SU-DHL-6 (cell line): ENCODE results near the gene DAND5.

ENCODE experiments used
- H2AFZ ChIP-seq: fragments of 200-600 bp; sonication (generic); 2 replicates; pipeline ENCODE4 v1.6.1; 2014; ENCODE audit warnings: low read depth, mild to moderate bottlenecking, moderate library complexity, mixed read lengths, antibody characterized with exemption, low read length; ENCODE audit not compliant: severe bottlenecking
- H3F3A ChIP-seq: fragments of 200-600 bp; shearing (Covaris generic); 2 replicates; pipeline ENCODE4 v1.6.0; 2016; ENCODE audit warnings: antibody characterized with exemption, mild to moderate bottlenecking; ENCODE audit not compliant: insufficient read depth
- H3K27ac ChIP-seq: fragments of 200-600 bp; sonication (generic); 2 replicates; pipeline ENCODE4 v1.5.1; 2016; ENCODE audit warnings: low read depth, mild to moderate bottlenecking, low read length, moderate library complexity, mixed read lengths
- H3K27me3 ChIP-seq: fragments of 200-600 bp; sonication (generic), shearing (Covaris generic); 2 replicates; pipeline ENCODE4 v1.6.0; 2014; ENCODE audit warnings: mild to moderate bottlenecking, low read length
- H3K36me3 ChIP-seq: fragments of 200-600 bp; sonication (generic); 2 replicates; pipeline ENCODE4 v1.6.1; 2014; ENCODE audit warnings: mild to moderate bottlenecking, low read length, mixed read lengths
- H3K4me2 ChIP-seq: fragments of 300-600, 200-600 bp; shearing (Covaris generic), sonication (generic); 2 replicates; pipeline ENCODE4 v1.6.0; 2014; ENCODE audit warnings: low read length, low read depth, mild to moderate bottlenecking; ENCODE audit not compliant: poor library complexity, severe bottlenecking
- H3K4me3 ChIP-seq: fragments of 200-600 bp; sonication (generic); 2 replicates; pipeline ENCODE4 v1.5.1; 2014; ENCODE audit warnings: antibody characterized with exemption, low read length, mild to moderate bottlenecking, mixed read lengths; ENCODE audit not compliant: insufficient read depth, poor library complexity, severe bottlenecking
- H3K79me2 ChIP-seq: fragments of 200-600 bp; sonication (generic); 2 replicates; pipeline ENCODE4 v1.6.1; 2014; ENCODE audit warnings: mild to moderate bottlenecking, low read length, moderate library complexity; ENCODE audit not compliant: insufficient read depth
- H3K9ac ChIP-seq: fragments of 200-600 bp; sonication (generic); 2 replicates; pipeline ENCODE4 v1.7.0; 2014; ENCODE audit warnings: mild to moderate bottlenecking, low read length
- H3K9me2 ChIP-seq: fragments of 200-600 bp; sonication (generic); replicated peaks from 2 replicates; pipeline ENCODE4 v1.6.1; 2014; ENCODE audit warnings: low read length; ENCODE audit not compliant: insufficient read depth
- H3K9me3 ChIP-seq: fragments of 200-600 bp; sonication (generic); 2 replicates; pipeline ENCODE4 v1.6.1; 2014; ENCODE audit warnings: low read length, mixed read lengths; ENCODE audit not compliant: insufficient read depth
- H4K20me1 ChIP-seq: fragments of 200-600 bp; sonication (generic); 2 replicates; pipeline ENCODE4 v1.6.1; 2014; ENCODE audit warnings: low read depth, mild to moderate bottlenecking, antibody characterized with exemption, low read length, moderate library complexity, mixed read lengths
- EZH2phosphoT487 ChIP-seq: fragments of 200-600 bp; sonication (generic), shearing (Covaris generic); conservative IDR thresholded peaks from 2 replicates; pipeline ENCODE4 v1.6.1; 2018; ENCODE audit warnings: mild to moderate bottlenecking, antibody characterized with exemption, low read length, moderate library complexity, mixed read lengths
- TF ChIP-seq, protein P1 (sequence below): fragments of 200-600 bp; sonication (generic); IDR thresholded peaks from one replicate; pipeline ENCODE4 v1.5.1; 2017; ENCODE audit warnings: antibody characterized with exemption, mild to moderate bottlenecking, low read length, moderate library complexity; ENCODE audit not compliant: insufficient read depth, poor library complexity, severe bottlenecking

DAND5 gene

DNA sequence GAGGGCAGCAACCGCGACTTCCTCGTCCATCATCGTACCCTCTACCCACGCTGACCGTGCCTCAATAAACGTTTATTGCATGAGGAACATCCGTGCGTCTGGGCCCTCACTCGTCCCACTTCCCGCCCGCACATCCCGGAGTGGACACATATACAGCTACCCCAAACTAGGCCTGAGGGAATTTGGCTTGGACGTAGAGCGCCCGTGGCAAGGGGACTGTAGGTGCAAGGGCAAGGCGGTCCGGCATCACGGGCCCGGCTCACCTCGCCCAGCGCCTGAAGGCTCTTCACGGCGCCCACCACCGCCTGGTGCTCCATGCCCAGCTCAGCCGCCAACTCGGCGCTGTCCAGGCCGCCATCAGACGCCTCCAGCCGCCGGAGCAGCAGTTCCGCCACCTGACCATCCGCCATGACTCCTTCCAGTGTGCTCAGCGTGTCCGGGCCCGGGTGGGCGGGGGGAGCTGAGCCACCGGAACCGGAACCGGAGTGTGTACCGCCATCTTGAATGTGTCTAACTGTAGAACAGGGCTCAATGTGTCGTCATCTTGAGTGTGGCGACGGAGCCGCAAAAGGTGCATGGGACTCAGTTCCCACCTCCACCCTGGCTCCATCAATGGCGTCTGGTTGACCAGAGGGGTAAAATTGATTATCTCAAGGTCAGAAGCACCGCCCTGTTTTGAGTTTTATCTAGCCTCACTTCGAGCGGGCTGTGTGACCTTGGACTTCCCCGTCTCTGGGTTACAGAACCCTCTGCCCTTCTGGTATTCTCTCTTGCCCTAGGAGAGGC, 35.9 kb upstream of the DAND5 start, which contains the start of gene FARSA:
TSS of gene FARSA (minus strand) at position 425 of the 786 bp plus-strand sequence. CDS start at position 410, 15 bp downstream.
- peak within 1 kb of the TSS; percentile 78 for H3K4me2 ChIP-seq
- H3K79me2 ChIP-seq, result peaks cover 31% of the 10 kb centered on the region
- no peaks in the 10 kb centered on the region for H3K27me3 ChIP-seq
- TF ChIP-seq EZH2phosphoT487, result no peak
- TF ChIP-seq, protein P1, sequence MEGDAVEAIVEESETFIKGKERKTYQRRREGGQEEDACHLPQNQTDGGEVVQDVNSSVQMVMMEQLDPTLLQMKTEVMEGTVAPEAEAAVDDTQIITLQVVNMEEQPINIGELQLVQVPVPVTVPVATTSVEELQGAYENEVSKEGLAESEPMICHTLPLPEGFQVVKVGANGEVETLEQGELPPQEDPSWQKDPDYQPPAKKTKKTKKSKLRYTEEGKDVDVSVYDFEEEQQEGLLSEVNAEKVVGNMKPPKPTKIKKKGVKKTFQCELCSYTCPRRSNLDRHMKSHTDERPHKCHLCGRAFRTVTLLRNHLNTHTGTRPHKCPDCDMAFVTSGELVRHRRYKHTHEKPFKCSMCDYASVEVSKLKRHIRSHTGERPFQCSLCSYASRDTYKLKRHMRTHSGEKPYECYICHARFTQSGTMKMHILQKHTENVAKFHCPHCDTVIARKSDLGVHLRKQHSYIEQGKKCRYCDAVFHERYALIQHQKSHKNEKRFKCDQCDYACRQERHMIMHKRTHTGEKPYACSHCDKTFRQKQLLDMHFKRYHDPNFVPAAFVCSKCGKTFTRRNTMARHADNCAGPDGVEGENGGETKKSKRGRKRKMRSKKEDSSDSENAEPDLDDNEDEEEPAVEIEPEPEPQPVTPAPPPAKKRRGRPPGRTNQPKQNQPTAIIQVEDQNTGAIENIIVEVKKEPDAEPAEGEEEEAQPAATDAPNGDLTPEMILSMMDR, result no peak
- peaks cover 3% of the 10 kb centered on the region; the same call in 1 of the 2 replicates for H4K20me1 ChIP-seq
- peak within 1 kb of the TSS; percentile 98 for H3K9ac ChIP-seq
- H3K4me3 ChIP-seq, result peak within 1 kb of the TSS; percentile 71
- no peaks in the 10 kb centered on the region for H3K9me2 ChIP-seq
- H3K27ac ChIP-seq, result peak within 1 kb of the TSS; percentile 44
- peaks cover 20% of the 10 kb centered on the region for H3F3A ChIP-seq
- H3K36me3 ChIP-seq, result peaks cover 4% of the 10 kb centered on the region; the same call in 1 of the 2 replicates
- H3K9me3 ChIP-seq, result no peaks in the 10 kb centered on the region
- peak within 1 kb of the TSS; percentile 93 for H2AFZ ChIP-seq

DNA sequence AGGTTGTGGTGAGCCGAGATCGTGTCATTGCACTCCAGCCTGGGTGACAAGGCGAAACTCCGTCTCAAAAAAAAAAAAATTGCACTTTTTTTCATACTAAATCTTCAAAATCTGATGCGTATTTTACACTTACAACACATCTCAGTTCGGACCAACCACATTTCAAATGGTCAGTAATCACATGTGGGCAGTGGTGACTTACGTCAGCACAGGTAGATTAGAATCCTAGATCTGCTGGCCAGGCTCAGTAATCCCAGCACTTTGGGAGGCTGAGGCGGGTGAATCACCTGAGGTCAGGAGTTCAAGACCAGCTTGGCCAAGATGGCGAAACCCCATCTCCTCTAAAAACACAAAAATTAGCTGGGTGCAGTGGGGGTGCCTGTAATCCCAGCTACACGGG, 34.3 kb upstream of the DAND5 start:
- Histone ChIP-seq H3K4me3 (no peak overlapping the region), H3K9me3 (no peaks in the 10 kb centered on the region), H3K79me2 (peaks cover 47% of the 10 kb centered on the region), H3K36me3 (peaks cover 18% of the 10 kb centered on the region), H3K9ac (no peak overlapping the region), H4K20me1 (peaks cover 13% of the 10 kb centered on the region), H3K4me2 (no peak overlapping the region), H3K9me2 (no peaks in the 10 kb centered on the region), H2AFZ (no peak overlapping the region), H3K27me3 (no peaks in the 10 kb centered on the region), H3K27ac (no peak overlapping the region), H3F3A (peaks cover 36% of the 10 kb centered on the region)
- TF ChIP-seq EZH2phosphoT487, result no peak
- TF ChIP-seq, protein P1, result no peak

DNA sequence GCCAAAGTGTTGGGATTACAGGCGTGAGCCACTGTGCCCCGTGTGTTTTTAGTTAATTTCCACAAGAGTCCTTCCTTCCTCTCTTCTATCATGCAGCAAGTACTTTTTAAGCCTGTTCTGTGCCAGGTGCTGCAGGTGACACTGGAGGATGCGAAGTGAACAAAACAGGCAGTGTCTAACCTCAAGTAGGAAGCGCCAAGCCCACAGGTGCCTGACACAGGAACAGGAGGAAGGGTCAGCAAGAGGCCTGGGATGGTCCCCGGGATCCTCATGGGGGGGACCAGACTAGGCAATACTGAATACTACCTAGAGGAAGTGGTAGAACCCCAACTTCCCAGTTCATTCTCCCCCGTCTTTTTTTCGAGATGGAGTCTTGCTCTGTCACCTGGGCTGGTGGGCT, 32.8 kb upstream of the DAND5 start:
- no peaks in the 10 kb centered on the region for H3K27me3 ChIP-seq
- peaks cover 26% of the 10 kb centered on the region for H3K36me3 ChIP-seq
- no peaks in the 10 kb centered on the region for H3K9me2 ChIP-seq
- H4K20me1 ChIP-seq, result peaks cover 17% of the 10 kb centered on the region
- H3K79me2 ChIP-seq, result peaks cover 48% of the 10 kb centered on the region
- peaks cover 51% of the 10 kb centered on the region for H3F3A ChIP-seq
- H3K4me2 ChIP-seq, result peak overlapping the region; percentile 64
- H3K9ac ChIP-seq, result peak overlapping the region; percentile 66; the same call in 1 of the 2 replicates
- H3K9me3 ChIP-seq, result no peaks in the 10 kb centered on the region
- H3K4me3 ChIP-seq, result no peak overlapping the region
- TF ChIP-seq, protein P1, result no peak
- no peak for TF ChIP-seq EZH2phosphoT487
- peak overlapping the region; percentile 92 for H3K27ac ChIP-seq
- H2AFZ ChIP-seq, result peak overlapping the region; percentile 94
